CMK (cell line): Measurements from ENCODE around the gene STT3B.
"Not testable (repeated sequence)": the region's sequence is repeated elsewhere in the genome, so short reads cannot be mapped to it uniquely, and the experiment has no call there.

ENCODE experiments used
- DNase-seq: peaks from one replicate; pipeline ENCODE4 v3.0.0-alpha.2; 2010; ENCODE audit warnings: low read depth

The STT3B gene

GRCh38 chr3:31532587-31533168, at the start of gene STT3B:
Gene STT3B, plus strand, starts transcription at chr3:31532925. Its CDS starts 74 bp downstream, at chr3:31532999.
- no peak for DNase-seq

GRCh38 chr3:31483776-31484175, 48.9 kb upstream of the STT3B start:
- no peak for DNase-seq

GRCh38 chr3:31485196-31485595, 47.5 kb upstream of the STT3B start:
- no peak for DNase-seq

- no peak for DNase-seq
These were observed 45.7 kb upstream of the STT3B start for GRCh38 chr3:31486865-31487533.

GRCh38 chr3:31488475-31489017, 44.2 kb upstream of the STT3B start:
- DNase-seq, result no peak

- DNase-seq, result no peak
These were observed 42.2 kb upstream of the STT3B start for GRCh38 chr3:31490502-31490901.

- no peak for DNase-seq
These were observed 41.1 kb upstream of the STT3B start for GRCh38 chr3:31491660-31492059.

- no peak for DNase-seq
These were observed 39.6 kb upstream of the STT3B start for GRCh38 chr3:31493149-31493548.

GRCh38 chr3:31495971-31496665, 36.6 kb upstream of the STT3B start:
- DNase-seq, result no peak

GRCh38 chr3:31498791-31499190, 33.9 kb upstream of the STT3B start:
- no peak for DNase-seq

- DNase-seq, result no peak
These were observed 33.4 kb upstream of the STT3B start for GRCh38 chr3:31499281-31499680.

- no peak for DNase-seq
These were observed 29.9 kb upstream of the STT3B start for GRCh38 chr3:31502803-31503221.

GRCh38 chr3:31503456-31503855, 29.3 kb upstream of the STT3B start:
- no peak for DNase-seq

GRCh38 chr3:31504230-31504629, 28.5 kb upstream of the STT3B start:
- DNase-seq, result no peak

GRCh38 chr3:31505371-31506048, 27.2 kb upstream of the STT3B start:
- no peak for DNase-seq

- DNase-seq, result not testable (repeated sequence)
These were observed 26.2 kb upstream of the STT3B start for GRCh38 chr3:31506515-31506914.

- DNase-seq, result no peak
These were observed 24.1 kb upstream of the STT3B start for GRCh38 chr3:31508452-31509146.

GRCh38 chr3:31509147-31509728, 23.5 kb upstream of the STT3B start:
- DNase-seq, result no peak

- no peak for DNase-seq
These were observed 18.2 kb upstream of the STT3B start for GRCh38 chr3:31514570-31514969.

- no peak for DNase-seq
These were observed 17.0 kb upstream of the STT3B start for GRCh38 chr3:31515486-31516284.

- DNase-seq, result no peak
These were observed 16.0 kb upstream of the STT3B start for GRCh38 chr3:31516757-31517156.
